OCI-LY3 (cell line): ENCODE results near the gene SDK1.
A peak's percentile ranks its signal among the peaks of the same experiment; 100 is the strongest.

Source experiments
- H2AFZ ChIP-seq: fragments of 200-600, 300-600 bp; shearing (Covaris generic); 2 replicates; pipeline ENCODE4 v1.6.0; 2014; ENCODE audit warnings: antibody characterized with exemption, low read depth, low read length
- H3K27ac ChIP-seq: fragments of 200-600, 300-600 bp; sonication (generic); 2 replicates; pipeline ENCODE4 v1.5.1; 2014; ENCODE audit warnings: mild to moderate bottlenecking, low read length, moderate library complexity, mixed read lengths
- H3K27me3 ChIP-seq: fragments of 200-600, 300-600 bp; sonication (generic); 2 replicates; pipeline ENCODE4 v1.6.1; 2014; ENCODE audit warnings: low read depth, low read length, mixed read lengths
- H3K36me3 ChIP-seq: fragments of 200-600, 300-600 bp; sonication (generic); replicated peaks from 2 replicates; pipeline ENCODE3; 2014; ENCODE audit warnings: low read depth, low read length, mixed read lengths
- H3K4me1 ChIP-seq: fragments of 300-600, 200-600 bp; sonication (generic); 2 replicates; pipeline ENCODE4 v1.6.1; 2014; ENCODE audit warnings: low read length, mixed read lengths
- H3K4me2 ChIP-seq: fragments of 200-600, 300-600 bp; sonication (generic); 2 replicates; pipeline ENCODE4 v1.6.1; 2014; ENCODE audit warnings: low read length, mixed read lengths
- H3K4me3 ChIP-seq: fragments of 300-600, 200-600 bp; sonication (generic); 2 replicates; pipeline ENCODE4 v1.5.1; 2014; ENCODE audit warnings: antibody characterized with exemption, mild to moderate bottlenecking, low read length, moderate library complexity
- H3K79me2 ChIP-seq: fragments of 300-600, 200-600 bp; shearing (Covaris generic); 2 replicates; pipeline ENCODE4 v1.6.1; 2014; ENCODE audit warnings: mild to moderate bottlenecking, low read length, mixed read lengths
- H3K9ac ChIP-seq: fragments of 300-600, 200-600 bp; shearing (Covaris generic); 2 replicates; pipeline ENCODE4 v1.6.0; 2014; ENCODE audit warnings: mild to moderate bottlenecking, low read length, moderate library complexity
- H3K9me3 ChIP-seq: fragments of 200-600, 300-600 bp; shearing (Covaris generic); 2 replicates; pipeline ENCODE4 v1.6.1; 2014; ENCODE audit warnings: low read length, mixed read lengths; ENCODE audit not compliant: insufficient read depth
- H4K20me1 ChIP-seq: fragments of 200-600, 300-600 bp; sonication (generic); 2 replicates; pipeline ENCODE4 v1.6.1; 2016; ENCODE audit warnings: low read length, mixed read lengths; ENCODE audit not compliant: insufficient read depth
- EZH2phosphoT487 ChIP-seq: fragments of 200-600 bp; shearing (Covaris generic); IDR thresholded peaks from 2 replicates; pipeline ENCODE4 v1.6.1; 2018; ENCODE audit warnings: antibody characterized with exemption, mixed run types, low read depth
- TF ChIP-seq, protein P1 (sequence below): fragments of 200-600, 300-600 bp; sonication (generic); IDR thresholded peaks from 2 replicates; pipeline ENCODE4 v1.5.1; 2014; ENCODE audit warnings: antibody characterized with exemption, low read length, low read depth

Gene SDK1

DNA sequence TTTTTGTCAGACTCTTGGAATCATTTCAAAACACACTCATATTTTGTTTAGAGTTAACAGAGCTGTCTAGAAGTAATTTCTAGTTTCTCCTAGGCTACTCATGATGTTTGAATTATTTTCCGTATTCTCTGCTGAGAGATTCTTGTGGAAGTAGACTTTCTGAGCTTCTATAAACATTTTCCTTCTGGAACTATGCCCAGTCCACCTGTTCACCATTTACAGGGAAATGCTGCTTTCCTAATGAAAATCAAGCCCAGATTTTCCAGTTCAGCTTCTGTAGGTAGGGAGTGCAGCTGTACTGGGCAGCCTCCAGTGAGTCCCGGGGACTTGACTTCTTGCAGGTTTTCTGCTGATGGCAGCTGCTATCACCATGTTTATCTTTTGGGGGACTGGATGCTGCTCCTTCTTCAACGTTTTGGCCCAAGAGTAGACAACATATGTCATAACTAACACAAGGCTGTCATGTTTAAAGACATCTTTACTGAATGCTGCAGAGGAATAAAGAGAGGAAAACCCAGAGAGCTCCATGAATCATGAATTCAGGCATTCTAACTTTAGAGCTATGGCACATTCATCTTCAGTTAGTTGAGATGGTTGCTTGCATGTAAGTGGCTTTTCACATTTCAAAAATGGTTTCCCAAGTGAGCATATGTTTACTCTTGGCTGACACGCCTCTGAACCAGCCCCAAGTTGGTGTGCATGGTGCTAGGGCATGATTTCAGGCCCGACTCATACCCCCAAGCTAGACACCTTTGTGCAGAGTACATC is 85.6 kb downstream of the SDK1 start:
- Histone ChIP-seq H3K27me3 (no peaks in the 10 kb centered on the region), H3K4me3 (no peak overlapping the region), H3K9ac (no peak overlapping the region), H3K4me2 (no peak overlapping the region), H3K36me3 (no peaks in the 10 kb centered on the region), H2AFZ (no peak overlapping the region), H3K9me3 (no peaks in the 10 kb centered on the region), H3K79me2 (no peaks in the 10 kb centered on the region), H4K20me1 (no peaks in the 10 kb centered on the region), H3K4me1 (no peaks in the 10 kb centered on the region), H3K27ac (no peak overlapping the region)
- no peak for TF ChIP-seq EZH2phosphoT487
- TF ChIP-seq, protein P1, sequence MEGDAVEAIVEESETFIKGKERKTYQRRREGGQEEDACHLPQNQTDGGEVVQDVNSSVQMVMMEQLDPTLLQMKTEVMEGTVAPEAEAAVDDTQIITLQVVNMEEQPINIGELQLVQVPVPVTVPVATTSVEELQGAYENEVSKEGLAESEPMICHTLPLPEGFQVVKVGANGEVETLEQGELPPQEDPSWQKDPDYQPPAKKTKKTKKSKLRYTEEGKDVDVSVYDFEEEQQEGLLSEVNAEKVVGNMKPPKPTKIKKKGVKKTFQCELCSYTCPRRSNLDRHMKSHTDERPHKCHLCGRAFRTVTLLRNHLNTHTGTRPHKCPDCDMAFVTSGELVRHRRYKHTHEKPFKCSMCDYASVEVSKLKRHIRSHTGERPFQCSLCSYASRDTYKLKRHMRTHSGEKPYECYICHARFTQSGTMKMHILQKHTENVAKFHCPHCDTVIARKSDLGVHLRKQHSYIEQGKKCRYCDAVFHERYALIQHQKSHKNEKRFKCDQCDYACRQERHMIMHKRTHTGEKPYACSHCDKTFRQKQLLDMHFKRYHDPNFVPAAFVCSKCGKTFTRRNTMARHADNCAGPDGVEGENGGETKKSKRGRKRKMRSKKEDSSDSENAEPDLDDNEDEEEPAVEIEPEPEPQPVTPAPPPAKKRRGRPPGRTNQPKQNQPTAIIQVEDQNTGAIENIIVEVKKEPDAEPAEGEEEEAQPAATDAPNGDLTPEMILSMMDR, result no peak

DNA sequence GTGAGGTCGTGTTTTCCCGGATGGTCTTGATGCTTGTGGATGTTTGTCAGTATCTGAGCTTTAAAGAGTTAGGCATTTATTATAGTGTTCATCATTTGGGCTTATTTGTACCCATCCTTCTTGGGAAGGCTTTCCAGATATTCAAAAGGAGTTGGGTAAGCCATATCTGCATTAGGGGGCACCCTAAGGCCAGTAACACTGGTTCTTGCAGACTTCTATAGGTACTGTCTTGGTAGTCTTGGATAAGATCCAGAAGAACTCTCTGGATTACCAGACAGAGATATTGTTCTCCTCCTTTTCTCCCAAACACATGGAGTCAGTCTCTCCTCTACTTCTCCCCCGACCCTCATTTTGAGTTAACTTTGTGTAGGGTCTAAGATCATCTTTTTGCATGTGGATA is 92.8 kb downstream of the SDK1 start:
- Histone ChIP-seq H4K20me1 (no peaks in the 10 kb centered on the region), H3K9me3 (no peaks in the 10 kb centered on the region), H3K79me2 (no peaks in the 10 kb centered on the region), H3K9ac (no peak overlapping the region), H3K4me1 (no peaks in the 10 kb centered on the region), H2AFZ (no peak overlapping the region), H3K27me3 (no peaks in the 10 kb centered on the region), H3K4me3 (no peak overlapping the region), H3K36me3 (no peaks in the 10 kb centered on the region), H3K4me2 (no peak overlapping the region), H3K27ac (no peak overlapping the region)
- TF ChIP-seq, protein P1, result no peak
- TF ChIP-seq EZH2phosphoT487, result no peak

DNA sequence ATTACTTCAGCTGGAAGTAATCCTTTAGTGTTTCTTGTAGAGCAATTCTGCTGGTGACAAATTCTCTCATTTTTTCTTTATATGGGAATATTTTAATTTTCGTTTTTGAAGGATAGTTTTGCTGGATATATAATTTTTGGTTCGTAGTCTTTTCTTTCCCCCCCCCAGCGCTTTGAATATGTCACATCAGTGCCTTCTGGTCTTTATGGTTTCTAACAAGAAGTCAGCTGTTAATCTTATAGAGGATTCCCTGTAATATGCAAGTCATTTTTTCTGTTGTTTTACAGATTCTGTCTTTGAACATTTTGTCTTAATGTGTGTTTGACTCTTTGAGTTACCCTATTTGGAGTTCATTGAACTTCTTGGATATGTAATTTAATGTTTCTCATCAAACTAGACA is 96.3 kb downstream of the SDK1 start:
- H3K9me3 ChIP-seq, result no peaks in the 10 kb centered on the region
- H3K27ac ChIP-seq, result no peak overlapping the region
- no peak overlapping the region for H2AFZ ChIP-seq
- H3K4me3 ChIP-seq, result no peak overlapping the region
- H3K4me1 ChIP-seq, result no peaks in the 10 kb centered on the region
- no peaks in the 10 kb centered on the region for H3K79me2 ChIP-seq
- no peak overlapping the region for H3K9ac ChIP-seq
- H3K27me3 ChIP-seq, result no peaks in the 10 kb centered on the region
- H3K36me3 ChIP-seq, result no peaks in the 10 kb centered on the region
- TF ChIP-seq EZH2phosphoT487, result no peak
- TF ChIP-seq, protein P1, result no peak
- H4K20me1 ChIP-seq, result no peaks in the 10 kb centered on the region
- H3K4me2 ChIP-seq, result no peak overlapping the region

DNA sequence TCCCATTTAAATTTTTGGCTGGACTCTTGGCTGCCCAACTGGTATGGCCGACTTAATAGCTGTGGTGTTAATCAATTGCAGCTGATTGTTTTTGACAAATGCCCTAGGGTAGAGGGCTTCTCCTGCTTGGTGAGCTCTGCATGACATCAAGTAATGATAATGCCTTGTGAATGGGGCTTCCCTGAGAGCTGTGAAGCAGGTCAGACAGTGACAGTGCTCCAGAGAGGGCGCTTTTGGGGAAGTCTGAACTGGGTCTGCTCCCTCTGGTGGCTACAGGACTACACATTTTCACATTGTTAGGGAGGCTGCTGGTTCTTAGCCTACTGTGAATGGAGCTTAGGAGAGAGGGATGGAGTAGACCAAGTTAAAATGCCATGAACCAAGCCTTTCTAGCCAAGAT is 98.8 kb downstream of the SDK1 start:
- Histone ChIP-seq H2AFZ (no peak overlapping the region), H3K36me3 (no peaks in the 10 kb centered on the region)

More for the DNA sequence above, 98.8 kb downstream of the SDK1 start:
- no peak overlapping the region for H3K27ac ChIP-seq
- H3K27me3 ChIP-seq, result no peaks in the 10 kb centered on the region
- no peak overlapping the region for H3K4me3 ChIP-seq
- no peak for TF ChIP-seq EZH2phosphoT487
- TF ChIP-seq, protein P1, result peak; percentile 8; the same call in 1 of the 2 replicates
- no peaks in the 10 kb centered on the region for H4K20me1 ChIP-seq
- H3K9me3 ChIP-seq, result no peaks in the 10 kb centered on the region
- H3K9ac ChIP-seq, result no peak overlapping the region
- H3K4me1 ChIP-seq, result no peaks in the 10 kb centered on the region
- H3K4me2 ChIP-seq, result no peak overlapping the region
- H3K79me2 ChIP-seq, result no peaks in the 10 kb centered on the region
